ENCODE results near the gene PSD.

Gene PSD

GRCh38 chr10:102420181-102420713 is 1.7 kb upstream of the PSD start:
- no peak for TF ChIP-seq CTCF (conservative IDR thresholded peaks at IDR 0.05; ENCODE audit: low read length)
- DNase-seq (ENCODE audit: low read depth): no peak
- peak overlapping the region; percentile 89 for H3K4me3 ChIP-seq (ENCODE audit: low read length)

- DNase-seq (ENCODE audit: low read depth): no peak
- no peak for TF ChIP-seq CTCF (conservative IDR thresholded peaks at IDR 0.05; ENCODE audit: low read length)
- H3K4me3 ChIP-seq (ENCODE audit: low read length): peak overlapping the region; percentile 89
Observed at GRCh38 chr10:102419269-102420180, 940 bp upstream of the PSD start.

- H3K4me3 ChIP-seq (ENCODE audit: low read length): no peak overlapping the region
- TF ChIP-seq CTCF (conservative IDR thresholded peaks at IDR 0.05; ENCODE audit: low read length): no peak
- DNase-seq (ENCODE audit: low read depth): no peak
Observed at GRCh38 chr10:102416695-102417094, 1.9 kb downstream of the PSD start.

- H3K4me3 ChIP-seq (ENCODE audit: low read length): no peak overlapping the region
- no peak for DNase-seq (ENCODE audit: low read depth)
- TF ChIP-seq CTCF (conservative IDR thresholded peaks at IDR 0.05; ENCODE audit: low read length): no peak
Observed at GRCh38 chr10:102416283-102416682, 2.3 kb downstream of the PSD start.

GRCh38 chr10:102414749-102415148 is 3.8 kb downstream of the PSD start:
- TF ChIP-seq CTCF (conservative IDR thresholded peaks at IDR 0.05; ENCODE audit: low read length): no peak
- no peak for DNase-seq (ENCODE audit: low read depth)
- H3K4me3 ChIP-seq (ENCODE audit: low read length): no peak overlapping the region

- no peak for DNase-seq (ENCODE audit: low read depth)
- no peak overlapping the region for H3K4me3 ChIP-seq (ENCODE audit: low read length)
- no peak for TF ChIP-seq CTCF (conservative IDR thresholded peaks at IDR 0.05; ENCODE audit: low read length)
Observed at GRCh38 chr10:102413806-102414561, 4.6 kb downstream of the PSD start.
